ENCODE data around the gene PPFIA4.

Gene PPFIA4

DNA sequence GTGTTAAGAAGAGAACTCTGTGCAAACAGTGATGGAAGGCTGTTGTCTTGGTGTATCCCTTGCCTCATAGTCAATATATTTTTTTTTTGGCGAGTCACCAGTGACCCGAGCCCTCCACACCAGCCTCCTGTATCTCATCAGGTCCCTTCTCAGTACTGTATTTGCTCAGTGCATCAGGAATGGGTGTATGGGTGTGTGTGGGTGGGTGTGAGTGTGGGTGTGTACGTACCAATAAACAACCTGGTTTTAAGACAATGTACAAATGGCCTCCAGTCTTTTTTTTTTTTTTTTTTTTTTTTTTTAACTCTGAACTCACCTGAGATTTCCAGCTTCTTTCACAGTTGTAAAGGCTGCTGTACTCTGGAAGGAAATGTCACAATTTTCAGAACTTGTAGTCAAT is 52.2 kb downstream of the PPFIA4 start:
- TF ChIP-seq, protein P1, sequence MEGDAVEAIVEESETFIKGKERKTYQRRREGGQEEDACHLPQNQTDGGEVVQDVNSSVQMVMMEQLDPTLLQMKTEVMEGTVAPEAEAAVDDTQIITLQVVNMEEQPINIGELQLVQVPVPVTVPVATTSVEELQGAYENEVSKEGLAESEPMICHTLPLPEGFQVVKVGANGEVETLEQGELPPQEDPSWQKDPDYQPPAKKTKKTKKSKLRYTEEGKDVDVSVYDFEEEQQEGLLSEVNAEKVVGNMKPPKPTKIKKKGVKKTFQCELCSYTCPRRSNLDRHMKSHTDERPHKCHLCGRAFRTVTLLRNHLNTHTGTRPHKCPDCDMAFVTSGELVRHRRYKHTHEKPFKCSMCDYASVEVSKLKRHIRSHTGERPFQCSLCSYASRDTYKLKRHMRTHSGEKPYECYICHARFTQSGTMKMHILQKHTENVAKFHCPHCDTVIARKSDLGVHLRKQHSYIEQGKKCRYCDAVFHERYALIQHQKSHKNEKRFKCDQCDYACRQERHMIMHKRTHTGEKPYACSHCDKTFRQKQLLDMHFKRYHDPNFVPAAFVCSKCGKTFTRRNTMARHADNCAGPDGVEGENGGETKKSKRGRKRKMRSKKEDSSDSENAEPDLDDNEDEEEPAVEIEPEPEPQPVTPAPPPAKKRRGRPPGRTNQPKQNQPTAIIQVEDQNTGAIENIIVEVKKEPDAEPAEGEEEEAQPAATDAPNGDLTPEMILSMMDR (IDR thresholded peaks at IDR 0.05; ENCODE audit: low read depth, low read length) = no peak
- H3K4me3 ChIP-seq (ENCODE audit: low read depth, low read length) = no peak overlapping the region

DNA sequence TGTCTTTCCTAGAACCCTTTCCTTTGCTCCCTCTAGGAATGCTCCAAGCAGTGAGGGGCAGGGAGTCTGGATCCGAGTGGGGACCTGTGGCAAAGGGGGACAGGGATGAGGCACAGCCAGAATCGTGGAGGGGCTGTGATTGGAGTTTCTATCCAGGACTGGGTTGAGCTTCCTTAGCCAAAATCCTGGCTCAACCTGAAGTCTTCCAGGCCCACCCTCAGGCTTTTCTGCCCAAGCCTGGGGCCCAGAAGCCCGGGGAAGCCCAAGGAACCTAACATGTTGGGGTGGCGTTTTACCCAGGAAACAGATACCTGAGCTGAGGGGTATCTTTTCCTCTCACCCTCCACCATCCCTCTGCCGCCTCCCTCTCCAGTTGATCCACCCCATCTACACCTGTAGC is 54.2 kb downstream of the PPFIA4 start:
- no peak overlapping the region for H3K4me3 ChIP-seq (ENCODE audit: low read depth, low read length)
- TF ChIP-seq, protein P1 (IDR thresholded peaks at IDR 0.05; ENCODE audit: low read depth, low read length) = no peak

DNA sequence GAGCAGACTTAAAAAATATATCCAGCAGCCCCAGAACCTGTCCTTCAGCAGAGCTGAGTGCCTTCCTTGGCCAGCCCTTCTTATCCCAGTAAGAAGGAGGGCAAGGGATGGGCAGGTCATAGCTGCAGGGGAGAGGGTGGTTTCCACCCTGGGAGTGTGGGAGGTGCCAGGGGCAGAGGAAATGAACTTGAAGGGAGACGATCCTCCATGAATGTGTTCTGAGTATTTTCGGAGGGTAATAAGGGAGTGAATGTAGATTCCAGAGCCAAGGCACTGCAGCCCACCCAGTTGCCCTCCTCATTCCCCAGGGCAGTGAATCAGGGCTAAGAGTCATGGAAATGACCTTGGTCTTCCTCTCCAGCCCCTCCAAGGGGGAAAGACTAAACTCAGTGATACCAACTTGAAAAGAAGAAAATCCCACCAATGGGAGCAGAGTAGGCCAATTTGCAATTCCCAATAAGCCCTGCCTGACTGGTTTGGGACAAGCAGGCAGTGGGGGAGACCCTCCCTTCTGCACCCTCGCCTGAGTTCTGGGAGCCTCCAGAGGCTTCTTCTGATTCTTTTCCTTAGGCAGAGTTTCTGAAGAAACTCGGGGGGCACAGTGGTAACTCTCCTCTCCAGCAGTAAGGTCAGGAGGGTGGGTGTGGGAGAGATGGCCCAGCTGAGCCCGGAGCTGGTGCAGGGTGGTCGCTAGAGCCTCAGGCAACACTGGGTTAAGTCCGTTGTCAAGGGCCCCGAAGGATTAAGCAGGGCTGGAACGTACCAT is 55.4 kb downstream of the PPFIA4 start:
- H3K4me3 ChIP-seq (ENCODE audit: low read depth, low read length) = no peak overlapping the region
- TF ChIP-seq, protein P1 (IDR thresholded peaks at IDR 0.05; ENCODE audit: low read depth, low read length) = no peak

DNA sequence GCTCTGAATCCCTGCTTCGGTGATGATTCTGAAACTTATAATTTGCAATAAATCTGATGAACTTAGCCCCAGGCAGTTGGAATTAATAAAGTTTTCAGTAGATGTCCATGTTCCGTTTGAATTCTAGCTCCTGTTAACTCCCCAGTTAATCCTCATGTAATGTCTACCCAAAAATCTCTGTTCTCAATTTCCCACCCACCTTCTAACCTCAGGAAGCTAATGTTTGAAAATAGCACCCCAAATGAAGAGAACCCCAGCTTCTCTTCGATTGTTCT is 55.9 kb downstream of the PPFIA4 start:
- TF ChIP-seq, protein P1 (IDR thresholded peaks at IDR 0.05; ENCODE audit: low read depth, low read length) = no peak
- no peak overlapping the region for H3K4me3 ChIP-seq (ENCODE audit: low read depth, low read length)

DNA sequence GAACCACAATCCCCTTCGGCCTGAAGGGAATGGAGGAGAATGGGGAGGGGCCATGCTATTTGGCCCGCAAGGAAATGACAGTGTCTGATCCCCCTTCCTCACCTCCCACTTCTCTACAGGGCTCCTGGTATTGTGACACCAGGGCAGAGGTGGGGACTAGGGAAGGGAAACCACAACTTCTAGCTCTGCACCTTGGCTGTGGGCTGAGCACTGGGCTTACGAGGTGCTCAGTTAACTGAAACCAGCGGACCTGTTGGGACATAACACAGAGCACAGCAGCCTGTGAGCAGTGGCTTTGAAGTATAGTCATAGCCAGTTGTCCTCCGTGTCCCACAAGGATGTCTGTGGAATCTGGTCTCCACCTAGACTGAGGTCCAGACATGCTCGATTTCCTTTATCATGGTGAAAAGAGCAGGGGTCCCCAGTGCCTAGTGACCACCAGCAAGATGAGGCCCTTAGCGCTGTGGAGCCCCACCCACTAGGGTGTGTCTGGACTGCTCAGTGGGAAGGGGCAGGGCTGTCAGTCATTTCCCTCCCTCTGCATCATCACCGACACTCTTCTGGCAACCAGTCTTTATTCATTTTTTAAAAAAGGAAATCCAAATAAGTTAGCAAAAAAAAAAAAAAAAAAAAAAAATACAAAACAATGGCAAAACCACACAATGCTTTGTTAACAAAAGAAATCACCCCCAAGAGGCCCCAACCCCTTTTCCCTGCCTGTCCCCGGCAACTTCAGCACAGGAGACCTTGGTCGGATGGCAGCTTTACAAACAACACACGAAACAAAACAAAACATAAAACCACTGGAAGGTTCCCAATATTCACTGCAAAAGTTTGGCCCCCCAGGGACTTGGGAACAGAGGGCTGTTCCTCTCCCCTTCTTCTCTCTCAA is 56.5 kb downstream of the PPFIA4 start:
- TF ChIP-seq, protein P1 (IDR thresholded peaks at IDR 0.05; ENCODE audit: low read depth, low read length) = no peak
- no peak overlapping the region for H3K4me3 ChIP-seq (ENCODE audit: low read depth, low read length)

DNA sequence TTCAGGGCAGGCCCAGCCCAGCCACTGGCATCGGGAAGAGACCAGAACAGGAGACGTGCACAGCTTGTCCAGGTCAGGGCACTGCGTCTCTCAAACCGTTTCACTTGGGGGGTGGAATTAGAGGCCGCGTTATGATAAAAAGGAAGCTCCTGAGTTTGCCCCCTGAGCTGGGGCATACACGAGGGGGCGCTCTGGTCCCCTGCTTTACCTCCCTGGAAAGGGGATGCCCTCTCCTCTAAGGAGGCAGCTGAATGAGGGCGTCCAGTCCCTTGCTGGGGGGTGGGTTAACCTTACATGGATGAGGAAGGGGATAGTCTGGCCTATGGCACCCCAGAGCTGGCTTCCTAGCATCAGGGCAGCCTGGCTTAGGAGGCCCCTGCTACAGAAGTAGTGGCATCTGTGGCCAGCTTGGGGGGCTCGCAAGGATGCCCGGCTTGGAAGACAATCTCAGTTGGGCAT is 57.2 kb downstream of the PPFIA4 start:
- no peak overlapping the region for H3K4me3 ChIP-seq (ENCODE audit: low read depth, low read length)

More for the DNA sequence above, 57.2 kb downstream of the PPFIA4 start:
- TF ChIP-seq, protein P1 (IDR thresholded peaks at IDR 0.05; ENCODE audit: low read depth, low read length) = no peak

Measured in WI38 (cell line).